Activated T-helper 1 cell treated with anti-CD3 and anti-CD28 coated beads, Interleukin-2, amount 50 U/mL, for 16 hours (primary cell): Measurements from ENCODE around the gene ANO3.
"Not testable (repeated sequence)": the region's sequence is repeated elsewhere in the genome, so short reads cannot be mapped to it uniquely, and the experiment has no call there.

Source experiments
- DNase-seq, 2 donors: peaks; one replicate each; pipeline ENCODE4 v3.0.0-alpha.2; 2020; ENCODE audit warnings: low read depth in 1 of 2, low spot score in 1 of 2

The ANO3 gene

GRCh38 chr11:26618441-26618840 is 286.5 kb downstream of the ANO3 start:
- DNase-seq: no peak

GRCh38 chr11:26620282-26621045 is 288.5 kb downstream of the ANO3 start:
- DNase-seq: no peak

GRCh38 chr11:26621132-26621531 is 289.2 kb downstream of the ANO3 start:
- DNase-seq: no peak

- DNase-seq: no peak
These were observed 290.3 kb downstream of the ANO3 start for GRCh38 chr11:26622181-26622580.

- no peak for DNase-seq
These were observed 291.2 kb downstream of the ANO3 start for GRCh38 chr11:26623076-26623659.

- no peak for DNase-seq
These were observed 294.4 kb downstream of the ANO3 start for GRCh38 chr11:26626346-26626745.

- DNase-seq: no peak
These were observed 300.8 kb downstream of the ANO3 start for GRCh38 chr11:26632691-26633159.

- DNase-seq: not testable (repeated sequence)
These were observed 311.4 kb downstream of the ANO3 start for GRCh38 chr11:26643314-26643713.

GRCh38 chr11:26649884-26650283 is 318.0 kb downstream of the ANO3 start:
- DNase-seq: no peak

- DNase-seq: no peak
These were observed 320.0 kb downstream of the ANO3 start for GRCh38 chr11:26651916-26652315.

GRCh38 chr11:26655287-26655686 is 323.4 kb downstream of the ANO3 start:
- no peak for DNase-seq

GRCh38 chr11:26662916-26663315 is 331.0 kb downstream of the ANO3 start:
- no peak for DNase-seq

- no peak for DNase-seq
These were observed 333.1 kb downstream of the ANO3 start for GRCh38 chr11:26665036-26665435.

GRCh38 chr11:26665946-26666345 is 334.0 kb downstream of the ANO3 start:
- no peak for DNase-seq

GRCh38 chr11:26675233-26675928 is 343.5 kb downstream of the ANO3 start:
- no peak for DNase-seq

GRCh38 chr11:26676641-26677040 is 344.7 kb downstream of the ANO3 start:
- no peak for DNase-seq

- no peak for DNase-seq
These were observed 345.6 kb downstream of the ANO3 start for GRCh38 chr11:26677566-26677965.

GRCh38 chr11:26687351-26687750 is 355.4 kb downstream of the ANO3 start:
- no peak for DNase-seq

- no peak for DNase-seq
These were observed 356.8 kb downstream of the ANO3 start for GRCh38 chr11:26688701-26689100.

GRCh38 chr11:26696330-26696729 is 364.4 kb downstream of the ANO3 start:
- no peak for DNase-seq

- DNase-seq: no peak
These were observed 366.3 kb downstream of the ANO3 start for GRCh38 chr11:26698224-26698623.

GRCh38 chr11:26700574-26701235 is 368.8 kb downstream of the ANO3 start:
- no peak for DNase-seq
